Duodenal mucosa (tissue), 2 donors: Measurements from ENCODE around the gene KAT2A.
A peak's percentile ranks its signal among the peaks of the same experiment; 100 is the strongest.

Source experiments
- H3K27ac ChIP-seq: one replicate; pipeline ENCODE4 v1.7.0; 2013; ENCODE audit warnings: low read depth, low read length
- H3K27me3 ChIP-seq, 2 donors: one replicate each; pipeline ENCODE4 v1.7.0; 2013; ENCODE audit warnings: low read length in 2 of 2, control low read depth in 1 of 2; ENCODE audit not compliant: insufficient read depth in 2 of 2, control insufficient read depth in 1 of 2
- H3K36me3 ChIP-seq, 2 donors: one replicate each; pipeline ENCODE4 v1.7.0; 2013; ENCODE audit warnings: low read length in 2 of 2, control low read depth in 1 of 2; ENCODE audit not compliant: insufficient read depth in 2 of 2, control insufficient read depth in 1 of 2
- H3K4me1 ChIP-seq, 2 donors: one replicate each; pipeline ENCODE4 v1.7.0; 2013; ENCODE audit warnings: low read length in 2 of 2, control low read depth in 1 of 2; ENCODE audit not compliant: insufficient read depth in 2 of 2, control insufficient read depth in 1 of 2
- H3K4me3 ChIP-seq, 2 donors: one replicate each; pipeline ENCODE4 v1.7.0; 2013; ENCODE audit warnings: low read length in 2 of 2, low read depth in 1 of 2
- H3K9ac ChIP-seq, 2 donors: one replicate each; pipeline ENCODE4 v1.7.0; 2013; ENCODE audit warnings: low read length in 2 of 2, low read depth in 1 of 2
- H3K9me3 ChIP-seq, 2 donors: one replicate each; pipeline ENCODE4 v1.7.0; 2013; ENCODE audit warnings: low read length in 2 of 2, control low read depth in 1 of 2; ENCODE audit not compliant: control insufficient read depth in 1 of 2

Gene KAT2A

DNA sequence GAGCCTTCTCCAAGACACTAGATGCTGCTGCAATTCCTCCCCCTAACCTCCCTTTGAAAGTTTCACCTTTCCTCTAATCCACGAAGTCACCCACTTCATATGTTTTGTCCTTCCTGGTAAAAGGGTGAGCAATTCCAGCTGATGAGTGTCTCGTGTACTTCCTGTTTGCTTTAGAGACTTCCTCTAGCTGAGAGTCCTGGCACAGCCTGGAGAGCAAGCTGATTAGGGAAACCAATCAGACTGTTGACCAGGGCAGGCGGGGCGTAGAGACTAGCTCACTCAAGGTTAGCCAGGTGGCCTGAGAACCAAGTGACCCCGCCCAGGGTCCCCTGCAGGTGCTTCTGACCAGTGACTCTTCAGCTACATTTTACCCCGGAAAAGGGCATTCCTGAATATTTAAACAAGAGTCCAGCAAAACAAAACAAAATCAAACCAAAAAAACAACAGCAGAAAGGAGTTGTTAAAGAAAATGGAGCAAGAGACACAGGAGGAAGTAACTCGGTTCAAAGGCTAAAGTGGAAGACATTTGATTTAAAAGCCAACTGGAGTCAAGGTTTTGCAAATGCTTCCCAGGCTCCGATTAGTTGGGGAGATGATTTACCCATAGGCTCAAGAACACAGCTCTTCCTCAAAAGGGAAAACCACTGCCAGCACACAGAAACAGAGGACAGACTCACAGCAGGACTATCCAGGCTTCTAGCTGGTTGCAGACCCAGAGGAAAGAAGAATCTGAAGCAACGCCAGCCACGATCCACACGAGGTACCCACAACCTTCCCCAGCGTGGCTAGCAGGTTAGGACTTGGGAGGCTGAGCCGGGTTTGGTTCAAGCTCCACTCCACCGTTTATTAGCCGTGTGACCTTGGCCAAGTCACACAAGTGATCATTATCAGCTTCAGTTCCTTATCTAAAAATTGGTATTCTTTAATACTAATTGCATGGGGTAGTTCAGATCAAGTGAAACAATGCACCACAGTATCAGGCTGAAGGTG lies 14.8 kb upstream of the KAT2A start:
- Histone ChIP-seq H3K4me3 (peak overlapping the region; percentile 61 to 76), H3K4me1 (peaks cover 63 to 66% of the 10 kb centered on the region in 2 donors), H3K9me3 (no peaks in the 10 kb centered on the region), H3K9ac (peak overlapping the region; percentile 51 to 53), H3K36me3 (peaks cover 0 to 10% of the 10 kb centered on the region in 2 donors), H3K27ac (peak overlapping the region; percentile 76), H3K27me3 (no peaks in the 10 kb centered on the region)

- no peaks in the 10 kb centered on the region for H3K9me3 ChIP-seq
- H3K4me3 ChIP-seq = peak overlapping the region; percentile 2 to 20
- H3K4me1 ChIP-seq = peaks cover 66% of the 10 kb centered on the region in 2 donors
- H3K9ac ChIP-seq = peak overlapping the region; percentile 24 to 53
- peak overlapping the region; percentile 76 for H3K27ac ChIP-seq
- H3K27me3 ChIP-seq = no peaks in the 10 kb centered on the region
- H3K36me3 ChIP-seq = peaks cover 6% of the 10 kb centered on the region in 2 donors
Observed at GRCh38 chr17:42135151-42135550, 14.0 kb upstream of the KAT2A start.

DNA sequence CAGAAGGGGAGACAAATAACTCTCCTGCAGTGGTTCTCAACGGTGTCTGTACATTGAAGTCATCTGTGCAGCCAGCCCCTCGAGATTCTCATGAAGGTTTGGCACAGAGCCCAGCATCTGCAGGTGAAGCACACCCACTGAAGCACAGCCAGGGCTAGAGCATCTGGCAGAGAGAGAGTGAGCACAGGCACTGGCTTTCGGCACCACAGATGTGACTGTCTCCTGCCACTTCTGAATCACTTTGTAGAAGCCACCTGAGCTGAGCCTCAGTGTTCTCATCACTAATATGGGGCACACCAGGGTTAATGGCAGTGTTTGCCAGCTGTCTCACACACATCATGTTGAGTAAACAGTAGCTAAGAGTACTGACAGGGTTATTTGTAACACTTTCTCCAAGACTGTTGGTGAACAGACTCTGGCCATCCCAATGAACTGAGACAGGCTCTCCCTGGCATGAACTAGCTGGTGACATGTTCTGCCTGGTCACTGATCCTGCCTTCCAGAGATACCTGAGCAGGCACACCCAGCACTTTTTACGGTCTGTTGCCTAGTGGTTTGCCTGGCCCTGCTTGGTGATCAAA lies 12.4 kb upstream of the KAT2A start:
- H3K9ac ChIP-seq = no peak overlapping the region

GRCh38 chr17:42132941-42133340 lies 11.8 kb upstream of the KAT2A start:
- H3K4me1 ChIP-seq = peaks cover 60 to 65% of the 10 kb centered on the region in 2 donors
- H3K27ac ChIP-seq = peak overlapping the region; percentile 16
- H3K9me3 ChIP-seq = no peaks in the 10 kb centered on the region
- H3K27me3 ChIP-seq = no peaks in the 10 kb centered on the region
- no peak overlapping the region for H3K9ac ChIP-seq
- peaks cover 28% of the 10 kb centered on the region in 2 donors for H3K36me3 ChIP-seq
- peak overlapping the region; percentile 5 to 22 for H3K4me3 ChIP-seq

More for the DNA sequence above, 12.4 kb upstream of the KAT2A start:
- peaks cover 22% of the 10 kb centered on the region in 2 donors for H3K36me3 ChIP-seq
- no peaks in the 10 kb centered on the region for H3K27me3 ChIP-seq
- peak overlapping the region; percentile 16 for H3K27ac ChIP-seq
- H3K9me3 ChIP-seq = no peaks in the 10 kb centered on the region
- H3K4me1 ChIP-seq = peaks cover 66 to 70% of the 10 kb centered on the region in 2 donors
- H3K4me3 ChIP-seq = peak overlapping the region in 1 of 2 donors; percentile 5

- Histone ChIP-seq H3K4me3 (no peak overlapping the region), H3K27ac (peak overlapping the region; percentile 2), H3K27me3 (no peaks in the 10 kb centered on the region), H3K36me3 (peaks cover 30 to 37% of the 10 kb centered on the region in 2 donors), H3K9ac (no peak overlapping the region), H3K9me3 (no peaks in the 10 kb centered on the region), H3K4me1 (peaks cover 57 to 64% of the 10 kb centered on the region in 2 donors)
Observed at GRCh38 chr17:42131981-42132432, 10.8 kb upstream of the KAT2A start.

DNA sequence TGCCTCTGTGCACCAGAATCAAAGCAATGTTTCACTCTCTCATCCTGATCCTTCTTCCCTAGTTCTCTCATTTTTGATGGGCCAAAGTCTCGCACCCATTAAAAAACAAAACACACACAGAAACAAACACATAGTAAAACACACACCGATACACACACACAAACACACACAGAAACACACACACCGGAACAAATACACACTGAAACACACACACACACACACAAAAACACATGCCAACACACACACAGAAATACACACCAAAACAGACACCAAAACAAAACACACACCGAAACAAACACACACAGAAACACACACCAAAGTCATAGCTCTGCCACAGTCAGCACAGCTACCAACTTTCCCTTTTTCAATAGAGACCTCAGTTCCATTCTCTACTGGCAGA lies 10.1 kb upstream of the KAT2A start:
- Histone ChIP-seq H3K27me3 (no peaks in the 10 kb centered on the region), H3K4me3 (no peak overlapping the region), H3K36me3 (peaks cover 35 to 43% of the 10 kb centered on the region in 2 donors), H3K4me1 (peaks cover 50 to 58% of the 10 kb centered on the region in 2 donors), H3K27ac (peak overlapping the region; percentile 6), H3K9ac (no peak overlapping the region), H3K9me3 (no peaks in the 10 kb centered on the region)

GRCh38 chr17:42130310-42130936 lies 9.3 kb upstream of the KAT2A start:
- Histone ChIP-seq H3K9ac (no peak overlapping the region), H3K4me3 (no peak overlapping the region), H3K4me1 (peaks cover 41 to 50% of the 10 kb centered on the region in 2 donors), H3K36me3 (peaks cover 43 to 51% of the 10 kb centered on the region in 2 donors), H3K27ac (peak overlapping the region; percentile 46), H3K9me3 (no peaks in the 10 kb centered on the region), H3K27me3 (no peaks in the 10 kb centered on the region)

GRCh38 chr17:42129109-42129837 lies 8.1 kb upstream of the KAT2A start:
- Histone ChIP-seq H3K27me3 (no peaks in the 10 kb centered on the region), H3K36me3 (peaks cover 46 to 59% of the 10 kb centered on the region in 2 donors), H3K9ac (no peak overlapping the region), H3K9me3 (no peaks in the 10 kb centered on the region), H3K4me3 (no peak overlapping the region), H3K4me1 (peaks cover 31 to 39% of the 10 kb centered on the region in 2 donors), H3K27ac (peak overlapping the region; percentile 46)

DNA sequence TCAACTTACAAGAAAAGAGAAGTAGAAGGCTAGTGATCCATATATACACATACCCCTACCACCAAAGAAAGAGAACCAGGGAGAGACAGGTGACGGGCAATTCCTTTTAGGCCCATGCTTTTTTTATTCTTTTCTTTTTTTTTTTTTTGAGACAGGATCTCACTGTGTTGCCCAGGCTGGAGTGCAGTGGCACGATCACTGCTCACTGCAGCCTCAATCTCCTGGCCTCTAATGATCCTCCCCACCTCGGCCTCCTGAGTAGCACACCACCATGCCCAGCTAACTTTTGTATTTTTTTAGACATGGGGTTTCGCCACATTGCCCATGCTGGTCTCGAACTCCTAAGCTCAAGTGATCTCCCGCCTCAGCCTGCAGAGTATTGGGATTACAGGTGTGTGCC lies 6.2 kb upstream of the KAT2A start:
- peaks cover 46 to 59% of the 10 kb centered on the region in 2 donors for H3K36me3 ChIP-seq
- no peak overlapping the region for H3K4me3 ChIP-seq
- H3K9ac ChIP-seq = no peak overlapping the region
- H3K27me3 ChIP-seq = no peaks in the 10 kb centered on the region
- no peak overlapping the region for H3K27ac ChIP-seq
- H3K9me3 ChIP-seq = no peaks in the 10 kb centered on the region
- H3K4me1 ChIP-seq = peaks cover 18 to 28% of the 10 kb centered on the region in 2 donors
